ENCODE results near the gene SF3B2. TPM values are rescaled to one million over a fixed set of nuclear protein-coding genes. Genes with fewer than 3 reads are reported as not detected.
"Not testable (repeated sequence)": the region's sequence is repeated elsewhere in the genome, so short reads cannot be mapped to it uniquely, and the experiment has no call there.

SF3B2 gene
- total RNA-seq, 4 donors from 2014 or later: 117 to 160 (median 137) TPM

DNA sequence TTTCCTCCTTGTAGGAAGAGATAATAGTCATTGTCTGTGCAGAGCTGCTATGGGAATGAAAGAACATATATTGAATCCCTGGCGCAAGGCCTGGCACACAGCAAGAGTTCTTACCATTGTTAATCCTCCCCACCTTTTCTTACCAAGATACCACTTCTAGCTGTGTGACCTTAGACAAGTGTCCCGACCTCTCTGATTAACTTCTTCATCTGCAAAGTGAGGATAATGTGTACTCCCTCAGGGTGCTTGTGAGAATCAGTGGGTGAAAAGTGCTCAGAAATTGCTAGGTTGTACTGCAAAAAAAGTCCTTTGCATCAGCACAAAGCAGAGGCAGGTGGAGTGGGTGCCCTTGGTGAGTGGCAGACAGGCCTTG, 44.1 kb upstream of the SF3B2 start:
- TF ChIP-seq EP300 (IDR thresholded peaks at IDR 0.05) (no peak), POLR2A (IDR thresholded peaks at IDR 0.05; ENCODE audit: low read depth) (no peak), POLR2AphosphoS5 (IDR thresholded peaks at IDR 0.05) (no peak)
- TF ChIP-seq, protein P1, sequence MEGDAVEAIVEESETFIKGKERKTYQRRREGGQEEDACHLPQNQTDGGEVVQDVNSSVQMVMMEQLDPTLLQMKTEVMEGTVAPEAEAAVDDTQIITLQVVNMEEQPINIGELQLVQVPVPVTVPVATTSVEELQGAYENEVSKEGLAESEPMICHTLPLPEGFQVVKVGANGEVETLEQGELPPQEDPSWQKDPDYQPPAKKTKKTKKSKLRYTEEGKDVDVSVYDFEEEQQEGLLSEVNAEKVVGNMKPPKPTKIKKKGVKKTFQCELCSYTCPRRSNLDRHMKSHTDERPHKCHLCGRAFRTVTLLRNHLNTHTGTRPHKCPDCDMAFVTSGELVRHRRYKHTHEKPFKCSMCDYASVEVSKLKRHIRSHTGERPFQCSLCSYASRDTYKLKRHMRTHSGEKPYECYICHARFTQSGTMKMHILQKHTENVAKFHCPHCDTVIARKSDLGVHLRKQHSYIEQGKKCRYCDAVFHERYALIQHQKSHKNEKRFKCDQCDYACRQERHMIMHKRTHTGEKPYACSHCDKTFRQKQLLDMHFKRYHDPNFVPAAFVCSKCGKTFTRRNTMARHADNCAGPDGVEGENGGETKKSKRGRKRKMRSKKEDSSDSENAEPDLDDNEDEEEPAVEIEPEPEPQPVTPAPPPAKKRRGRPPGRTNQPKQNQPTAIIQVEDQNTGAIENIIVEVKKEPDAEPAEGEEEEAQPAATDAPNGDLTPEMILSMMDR (IDR thresholded peaks at IDR 0.05): no peak
- Histone ChIP-seq H3K27ac (replicated peaks in 1 of 4) (no peak overlapping the region), H3K4me1 (peaks cover 15 to 26% (median 17%) of the 10 kb centered on the region in 4 donors), H3K4me3 (no peak overlapping the region), H3K36me3 (peaks cover 0 to 28% (median 27%) of the 10 kb centered on the region in 4 donors), H3K27me3 (peaks cover 0 to 17% (median 15%) of the 10 kb centered on the region in 4 donors), H3K9me3 (no peaks in the 10 kb centered on the region)
- DNase-seq (ENCODE audit: extremely low spot score): no peak
- WGBS: 89% methylated on average over 2 of the region's 2 CpGs
- intact Hi-C loops (cut with DNase I): no loop called here

DNA sequence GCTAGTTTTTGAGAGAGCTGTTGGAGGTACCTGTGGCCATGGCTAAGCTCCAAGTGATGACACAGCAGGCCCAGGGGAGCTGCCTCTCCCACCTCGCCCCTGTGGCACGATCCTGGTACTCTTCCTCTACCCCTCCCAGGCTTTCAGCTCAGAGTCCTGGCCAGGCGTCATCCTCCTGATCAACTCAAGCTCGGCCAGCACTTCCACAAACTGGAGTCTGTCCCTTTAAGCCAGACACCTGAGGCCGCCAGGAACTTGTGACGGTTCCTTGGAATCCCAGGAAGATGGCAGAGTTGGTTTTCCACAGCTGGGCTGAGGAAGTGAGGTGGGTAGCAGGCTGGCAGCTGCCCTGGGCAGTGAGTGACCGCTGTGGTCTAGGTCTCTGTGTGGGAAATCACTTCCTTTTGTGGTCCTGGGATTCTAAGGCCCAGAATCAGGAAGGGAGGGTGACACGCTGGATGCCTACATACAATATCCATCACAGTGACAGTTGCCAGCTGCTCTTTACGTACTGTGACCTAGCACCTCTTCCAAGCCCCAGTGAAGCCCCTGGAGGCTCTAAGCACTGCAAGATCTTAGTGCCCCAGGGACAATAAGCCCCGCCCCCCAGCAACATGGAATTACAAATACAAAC, 43.6 kb upstream of the SF3B2 start:
- H3K4me1 ChIP-seq: peaks cover 10 to 21% (median 12%) of the 10 kb centered on the region in 4 donors
- H3K4me3 ChIP-seq: no peak overlapping the region
- peaks cover 0 to 28% (median 25%) of the 10 kb centered on the region in 4 donors for H3K36me3 ChIP-seq
- DNase-seq (ENCODE audit: extremely low spot score): no peak
- peaks cover 0 to 22% (median 20%) of the 10 kb centered on the region in 4 donors for H3K27me3 ChIP-seq
- H3K9me3 ChIP-seq: no peaks in the 10 kb centered on the region
- TF ChIP-seq POLR2A (IDR thresholded peaks at IDR 0.05; ENCODE audit: low read depth): no peak
- WGBS: 46% methylated on average over 7 of the region's 10 CpGs
- intact Hi-C loops (cut with DNase I): no loop called here
- H3K27ac ChIP-seq (replicated peaks in 1 of 4): no peak overlapping the region

DNA sequence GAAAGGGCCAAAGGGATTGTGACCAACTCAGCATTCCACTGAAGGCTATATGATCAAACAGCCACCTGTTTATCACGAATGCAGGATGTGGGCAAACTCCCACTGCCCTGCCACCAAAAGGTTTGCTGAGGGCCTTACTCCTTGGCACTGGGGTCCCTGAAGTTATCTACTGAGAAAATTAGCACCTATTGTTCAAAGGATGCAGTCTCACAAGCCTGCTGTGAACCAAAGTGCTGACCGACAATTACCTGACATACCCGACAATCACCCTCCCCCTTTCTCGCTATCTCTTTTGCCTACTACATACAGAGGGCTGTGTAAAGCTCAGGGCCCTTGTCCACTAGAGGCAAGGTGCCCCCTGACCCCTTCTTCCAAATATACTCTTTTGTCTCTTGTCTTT, 42.1 kb upstream of the SF3B2 start:
- intact Hi-C loops (cut with DNase I); DNase-seq (ENCODE audit: extremely low spot score); H3K4me3 ChIP-seq; H3K27ac ChIP-seq (replicated peaks in 1 of 4); H3K9me3 ChIP-seq: not testable (repeated sequence)
- H3K36me3 ChIP-seq: peaks cover 0 to 16% (median 11%) of the 10 kb centered on the region in 4 donors
- H3K4me1 ChIP-seq: peaks cover 10 to 14% (median 11%) of the 10 kb centered on the region in 4 donors
- H3K27me3 ChIP-seq: peaks cover 0 to 34% (median 22%) of the 10 kb centered on the region in 4 donors
- 64% methylated on average over 4 of the region's 4 CpGs for WGBS

DNA sequence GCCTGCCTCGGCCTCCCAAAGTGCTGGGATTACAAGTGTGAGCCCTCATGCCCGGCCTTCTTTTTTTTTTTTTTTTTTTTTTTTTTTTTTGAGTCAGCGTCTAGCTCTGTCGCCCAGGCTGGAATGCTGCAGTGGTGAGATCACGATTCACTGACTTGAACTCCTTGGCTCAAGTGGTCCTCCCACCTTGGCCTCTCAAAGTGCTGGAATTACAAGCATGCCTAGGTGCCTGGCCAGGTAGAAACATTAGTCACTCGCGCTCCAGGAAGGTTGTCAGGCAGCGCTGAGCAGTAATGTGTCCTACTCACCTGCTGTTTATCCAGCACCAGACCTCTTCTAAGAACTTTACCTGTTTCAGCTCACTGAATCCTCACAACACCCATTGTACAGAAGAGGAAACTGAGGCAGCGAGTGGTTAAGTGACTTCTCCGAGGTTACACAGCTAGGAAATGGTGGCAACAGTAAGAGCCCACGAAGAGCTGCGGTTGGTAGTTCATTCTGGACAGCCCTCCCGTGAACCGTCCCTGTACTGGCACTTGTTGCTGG, 40.9 kb upstream of the SF3B2 start:
- 35% methylated on average over 9 of the region's 14 CpGs for WGBS
- intact Hi-C loops (cut with DNase I): no loop called here
- Histone ChIP-seq H3K27me3 (peaks cover 0 to 36% (median 22%) of the 10 kb centered on the region in 4 donors), H3K4me3 (peak overlapping the region; percentile 30 to 55 (median 32)), H3K36me3 (peaks cover 0 to 3% (median under 1%) of the 10 kb centered on the region in 4 donors), H3K4me1 (peaks cover 10 to 14% (median 11%) of the 10 kb centered on the region in 4 donors), H3K9me3 (no peaks in the 10 kb centered on the region), H3K27ac (replicated peaks in 1 of 4) (no peak overlapping the region)
- no peak for TF ChIP-seq POLR2AphosphoS5 (IDR thresholded peaks at IDR 0.05)
- no peak for DNase-seq (ENCODE audit: extremely low spot score)

DNA sequence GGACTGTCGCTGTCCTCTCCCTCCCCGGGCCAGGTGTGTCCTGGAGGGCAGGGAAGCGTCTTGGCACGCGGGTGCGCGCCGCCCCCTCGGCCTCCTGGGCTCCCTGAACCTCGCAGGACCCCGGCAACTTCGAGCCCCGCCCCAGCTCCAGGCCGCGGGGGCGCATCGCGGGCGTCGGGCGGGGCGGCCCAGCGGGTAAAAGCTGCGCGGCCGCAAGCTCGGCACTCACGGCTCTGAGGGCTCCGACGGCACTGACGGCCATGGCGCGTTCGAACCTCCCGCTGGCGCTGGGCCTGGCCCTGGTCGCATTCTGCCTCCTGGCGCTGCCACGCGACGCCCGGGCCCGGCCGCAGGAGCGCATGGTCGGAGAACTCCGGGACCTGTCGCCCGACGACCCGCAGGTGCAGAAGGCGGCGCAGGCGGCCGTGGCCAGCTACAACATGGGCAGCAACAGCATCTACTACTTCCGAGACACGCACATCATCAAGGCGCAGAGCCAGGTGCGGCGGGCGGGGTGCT, 40.3 kb upstream of the SF3B2 start, which contains the start of gene CST6:
CST6 (plus strand) TSS at position 224 of the 519 bp plus-strand sequence; CDS start at position 261, 37 bp downstream.
- no peak within 1 kb of the TSS for H3K27ac ChIP-seq (replicated peaks in 1 of 4)
- peaks cover 10 to 14% (median 11%) of the 10 kb centered on the region in 4 donors for H3K4me1 ChIP-seq
- WGBS: 9% methylated on average over 21 of the region's 61 CpGs
- no peak for DNase-seq (ENCODE audit: extremely low spot score)
- intact Hi-C loops (cut with DNase I): no loop called here
- TF ChIP-seq POLR2A (IDR thresholded peaks at IDR 0.05; ENCODE audit: low read depth) (no peak), POLR2AphosphoS5 (IDR thresholded peaks at IDR 0.05) (no peak), EP300 (IDR thresholded peaks at IDR 0.05) (no peak)
- TF ChIP-seq, protein P1 (IDR thresholded peaks at IDR 0.05): no peak
- peak within 1 kb of the TSS; percentile 30 to 55 (median 32) for H3K4me3 ChIP-seq
- no peaks in the 10 kb centered on the region for H3K9me3 ChIP-seq
- H3K27me3 ChIP-seq: peaks cover 0 to 36% (median 22%) of the 10 kb centered on the region in 4 donors
- H3K36me3 ChIP-seq: no peaks in the 10 kb centered on the region

DNA sequence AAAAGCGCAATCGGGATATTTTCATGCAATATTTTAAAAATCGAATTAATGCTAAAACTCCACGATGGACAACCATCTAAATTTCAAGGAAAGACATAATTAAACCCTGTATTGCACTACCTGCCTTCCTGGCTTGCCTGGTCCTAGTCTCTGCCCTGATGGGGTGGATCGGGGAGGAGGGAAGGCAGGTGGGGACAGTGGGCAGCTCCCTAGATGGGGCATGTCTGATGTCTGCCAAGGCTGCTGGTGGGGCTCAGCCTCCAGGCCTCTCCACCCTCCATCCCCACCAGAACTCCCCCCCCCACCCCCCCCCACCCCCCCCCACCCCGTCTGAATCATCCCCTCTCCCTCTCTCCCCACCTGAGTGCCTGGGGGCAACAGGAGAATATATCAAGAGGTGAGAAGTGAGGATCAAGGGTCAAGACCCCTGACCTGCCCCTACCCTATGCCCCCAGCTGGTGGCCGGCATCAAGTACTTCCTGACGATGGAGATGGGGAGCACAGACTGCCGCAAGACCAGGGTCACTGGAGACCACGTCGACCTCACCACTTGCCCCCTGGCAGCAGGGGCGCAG, 39.7 kb upstream of the SF3B2 start:
- DNase-seq (ENCODE audit: extremely low spot score): no peak
- Histone ChIP-seq H3K27me3 (peaks cover 0 to 36% (median 22%) of the 10 kb centered on the region in 4 donors), H3K4me3 (peak overlapping the region; percentile 30 to 55 (median 32)), H3K4me1 (peaks cover 10 to 14% (median 11%) of the 10 kb centered on the region in 4 donors), H3K9me3 (no peaks in the 10 kb centered on the region), H3K36me3 (no peaks in the 10 kb centered on the region), H3K27ac (replicated peaks in 1 of 4) (no peak overlapping the region)
- intact Hi-C loops (cut with DNase I): no loop called here
- 61% methylated on average over 8 of the region's 12 CpGs for WGBS
- no peak for TF ChIP-seq EP300 (IDR thresholded peaks at IDR 0.05)
- no peak for TF ChIP-seq POLR2A (IDR thresholded peaks at IDR 0.05; ENCODE audit: low read depth)
- TF ChIP-seq POLR2AphosphoS5 (IDR thresholded peaks at IDR 0.05): no peak
- TF ChIP-seq, protein P1 (IDR thresholded peaks at IDR 0.05): no peak

All from esophagus muscularis mucosa (tissue), 4 donors.